ENCODE data around the gene RPL36AL.

RPL36AL gene

GRCh38 chr14:49578141-49578540 lies 42.3 kb downstream of the RPL36AL start:
- DNase-seq, result no peak

DNA sequence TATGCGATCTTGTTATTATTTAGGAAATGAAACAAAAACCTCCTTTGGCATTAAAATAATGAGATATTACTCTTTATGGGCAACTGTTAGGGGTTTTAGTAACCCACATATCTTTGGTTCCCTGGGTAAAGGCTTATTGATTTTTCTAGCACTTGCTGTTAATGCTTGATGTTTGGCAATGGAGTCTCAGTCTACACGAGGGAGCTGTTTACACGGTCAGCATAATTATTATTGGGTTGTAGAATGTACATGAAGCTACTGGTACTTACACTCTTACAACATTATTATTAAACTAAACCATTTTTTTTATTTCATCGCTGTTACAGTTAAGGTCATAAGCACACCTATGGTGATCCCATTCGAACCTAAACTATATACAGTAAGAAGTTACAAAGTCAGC lies 46.4 kb downstream of the RPL36AL start:
- no peak for DNase-seq

DNA sequence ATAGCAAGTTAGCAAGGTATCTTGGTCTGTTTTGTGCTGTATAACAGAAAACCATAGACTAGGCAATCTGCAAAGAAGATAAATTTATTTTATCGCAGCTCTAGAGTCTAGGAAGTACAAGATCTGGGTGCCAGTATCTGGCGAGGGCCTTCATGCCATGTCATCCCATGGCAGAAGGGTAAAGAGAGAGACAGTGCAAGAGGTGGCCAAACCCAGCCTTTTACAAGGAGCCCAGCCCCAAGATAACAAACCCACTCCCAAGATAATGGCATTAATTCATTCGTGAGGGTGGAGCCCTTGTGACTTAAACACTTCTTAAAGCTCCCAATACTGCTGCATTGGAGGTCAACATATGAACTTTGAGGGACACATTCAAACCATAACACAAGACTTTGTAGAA lies 51.1 kb downstream of the RPL36AL start:
- DNase-seq, result no peak
